GM12875 (cell line): ENCODE results near the gene SKA2.
"Not testable (repeated sequence)": the region's sequence is repeated elsewhere in the genome, so short reads cannot be mapped to it uniquely, and the experiment has no call there.

Experiments
- H3K4me3 ChIP-seq: one replicate; pipeline ENCODE4 v1.5.1; 2011; ENCODE audit warnings: low read depth, low read length, control low read depth
- TF ChIP-seq, protein P1 (sequence below): IDR thresholded peaks from 2 replicates; pipeline ENCODE4 v1.5.1; 2011; ENCODE audit warnings: low read depth, mild to moderate bottlenecking, control low read depth, inconsistent platforms, low read length, moderate library complexity, borderline replicate concordance; ENCODE audit not compliant: insufficient read depth

Gene SKA2

DNA sequence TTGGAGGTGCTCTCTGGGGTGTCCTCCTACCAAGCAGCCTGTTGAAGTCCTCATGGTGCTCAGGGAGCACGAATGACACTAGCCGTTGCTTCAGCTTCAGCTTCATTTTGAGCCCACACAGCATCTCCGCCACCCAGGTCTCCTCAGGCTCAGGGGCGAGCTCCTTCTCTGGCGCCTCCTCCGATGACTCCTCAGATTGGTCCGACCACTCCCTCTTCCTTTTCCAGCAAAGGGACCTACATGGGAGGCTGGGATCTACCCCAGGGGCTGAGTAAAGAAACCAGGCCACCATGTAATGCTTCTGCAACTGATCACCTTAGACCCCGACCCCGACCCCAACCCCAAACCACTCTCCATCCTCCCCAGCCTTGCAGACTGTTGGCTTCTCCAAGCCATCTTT, 26.5 kb upstream of the SKA2 start:
- no peak overlapping the region for H3K4me3 ChIP-seq
- TF ChIP-seq, protein P1, sequence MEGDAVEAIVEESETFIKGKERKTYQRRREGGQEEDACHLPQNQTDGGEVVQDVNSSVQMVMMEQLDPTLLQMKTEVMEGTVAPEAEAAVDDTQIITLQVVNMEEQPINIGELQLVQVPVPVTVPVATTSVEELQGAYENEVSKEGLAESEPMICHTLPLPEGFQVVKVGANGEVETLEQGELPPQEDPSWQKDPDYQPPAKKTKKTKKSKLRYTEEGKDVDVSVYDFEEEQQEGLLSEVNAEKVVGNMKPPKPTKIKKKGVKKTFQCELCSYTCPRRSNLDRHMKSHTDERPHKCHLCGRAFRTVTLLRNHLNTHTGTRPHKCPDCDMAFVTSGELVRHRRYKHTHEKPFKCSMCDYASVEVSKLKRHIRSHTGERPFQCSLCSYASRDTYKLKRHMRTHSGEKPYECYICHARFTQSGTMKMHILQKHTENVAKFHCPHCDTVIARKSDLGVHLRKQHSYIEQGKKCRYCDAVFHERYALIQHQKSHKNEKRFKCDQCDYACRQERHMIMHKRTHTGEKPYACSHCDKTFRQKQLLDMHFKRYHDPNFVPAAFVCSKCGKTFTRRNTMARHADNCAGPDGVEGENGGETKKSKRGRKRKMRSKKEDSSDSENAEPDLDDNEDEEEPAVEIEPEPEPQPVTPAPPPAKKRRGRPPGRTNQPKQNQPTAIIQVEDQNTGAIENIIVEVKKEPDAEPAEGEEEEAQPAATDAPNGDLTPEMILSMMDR = no peak

DNA sequence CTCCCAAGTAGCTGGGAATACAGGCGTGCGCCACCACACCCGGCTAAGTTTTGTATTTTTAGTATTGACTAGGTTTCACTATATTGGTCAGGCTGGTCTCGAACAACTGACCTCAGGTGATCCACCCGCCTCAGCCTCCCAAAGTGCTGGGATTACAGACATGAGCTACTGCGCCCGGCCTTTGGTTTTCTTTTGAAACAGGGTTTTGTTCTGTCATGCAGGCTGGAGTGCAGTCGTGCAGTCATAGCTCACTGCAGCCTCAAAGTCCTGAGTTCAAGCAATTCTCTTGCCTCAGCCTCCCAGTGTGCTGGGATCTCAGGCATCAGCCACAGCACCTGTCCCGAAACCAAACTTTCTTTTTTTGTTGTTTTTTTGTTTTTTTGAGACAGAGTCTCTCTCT, 25.6 kb upstream of the SKA2 start:
- TF ChIP-seq, protein P1 = no peak

DNA sequence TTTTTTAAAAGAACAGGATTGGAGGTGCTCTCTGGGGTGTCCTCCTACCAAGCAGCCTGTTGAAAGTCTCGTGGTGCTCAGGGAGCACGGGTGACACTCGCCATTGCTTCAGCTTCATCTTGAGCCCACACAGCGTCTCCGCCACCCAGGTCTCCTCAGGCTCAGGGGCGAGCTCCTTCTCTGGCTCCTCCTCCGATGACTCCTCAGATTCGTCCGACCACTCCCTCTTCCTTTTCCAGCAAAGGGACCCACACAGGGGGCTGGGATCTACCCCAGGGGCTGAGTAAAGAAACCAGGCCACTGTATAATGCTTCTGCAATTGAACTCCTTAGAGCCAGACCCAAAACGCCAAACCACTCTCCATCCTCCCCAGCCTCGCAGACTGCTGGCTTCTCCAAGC, 24.6 kb upstream of the SKA2 start:
- H3K4me3 ChIP-seq = not testable (repeated sequence)

More for the DNA sequence above, 25.6 kb upstream of the SKA2 start:
- H3K4me3 ChIP-seq = no peak overlapping the region

DNA sequence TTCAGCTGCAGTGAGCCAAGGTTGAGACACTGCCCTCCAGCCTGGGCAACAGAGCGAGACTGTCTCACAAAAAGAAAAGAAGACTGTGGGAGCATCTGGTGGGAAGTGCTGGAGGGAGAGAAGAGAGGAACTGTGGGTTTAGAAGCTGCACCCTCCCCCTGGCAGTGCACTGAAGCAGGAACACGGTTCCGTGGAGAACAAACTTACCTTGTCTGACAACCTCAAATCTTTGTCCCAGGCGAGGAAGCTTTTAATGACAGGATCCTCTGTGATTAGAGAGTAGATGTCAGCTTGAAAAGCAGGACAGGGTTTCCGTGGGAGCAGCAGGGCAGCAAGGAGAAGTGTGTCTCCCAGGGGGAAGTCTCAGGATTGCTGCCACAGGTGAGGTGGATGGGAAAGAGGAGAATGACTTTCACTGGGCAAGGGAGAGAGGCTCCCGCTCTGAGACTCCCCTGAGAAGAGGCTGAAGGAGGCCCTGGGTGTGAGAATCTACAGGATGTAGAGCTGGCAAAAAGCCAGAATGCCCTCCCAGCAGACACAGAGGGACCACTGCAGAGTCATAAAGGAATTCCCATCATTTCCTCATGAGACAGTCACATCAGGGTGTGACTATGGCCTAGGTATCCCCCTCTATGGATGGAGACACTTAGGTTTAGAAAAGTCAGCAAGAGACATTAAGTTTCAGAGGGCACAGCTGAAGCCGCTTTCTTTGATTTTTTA, 23.4 kb upstream of the SKA2 start:
- no peak overlapping the region for H3K4me3 ChIP-seq
- TF ChIP-seq, protein P1 = no peak

DNA sequence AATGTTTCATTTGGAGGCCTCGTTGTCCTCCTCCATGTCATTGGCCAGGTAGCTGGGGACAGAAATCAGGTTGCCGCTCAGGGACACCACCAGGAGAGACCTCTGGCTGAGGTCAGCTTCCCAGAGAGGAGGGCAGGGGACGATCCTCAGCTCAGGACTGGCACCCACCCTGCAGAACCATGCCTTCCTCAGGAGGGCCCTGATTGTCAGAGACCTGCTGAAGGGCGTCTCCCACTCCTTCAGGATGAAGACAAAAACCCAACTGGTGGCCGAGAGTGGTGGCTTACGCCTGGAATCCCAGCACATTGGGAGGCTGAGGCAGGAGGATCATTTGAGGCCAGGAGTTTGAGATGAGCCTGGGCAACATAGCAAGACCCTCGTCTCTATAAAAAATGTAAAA, 20.1 kb upstream of the SKA2 start:
- TF ChIP-seq, protein P1 = no peak

DNA sequence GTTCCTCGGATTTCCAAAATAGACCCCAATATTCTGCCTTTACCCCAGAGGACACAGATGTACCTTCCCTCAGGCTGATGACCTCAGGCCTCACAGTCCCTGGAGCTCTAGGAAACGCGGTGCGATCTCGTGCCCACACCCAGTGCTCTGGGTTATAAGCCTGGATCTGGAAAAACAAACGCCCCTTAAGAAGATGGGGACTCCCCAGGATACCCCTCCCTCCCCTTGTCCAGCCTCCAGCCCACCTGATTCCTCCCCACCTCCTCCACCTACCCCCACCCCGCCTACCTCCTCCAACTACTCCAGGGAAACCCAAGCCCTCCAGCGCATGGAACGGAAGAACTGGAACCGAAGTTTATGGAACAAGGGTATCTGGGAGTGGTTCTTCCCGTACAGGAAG, 19.7 kb upstream of the SKA2 start:
- H3K4me3 ChIP-seq = no peak overlapping the region
- TF ChIP-seq, protein P1 = no peak

More for the DNA sequence above, 20.1 kb upstream of the SKA2 start:
- no peak overlapping the region for H3K4me3 ChIP-seq

DNA sequence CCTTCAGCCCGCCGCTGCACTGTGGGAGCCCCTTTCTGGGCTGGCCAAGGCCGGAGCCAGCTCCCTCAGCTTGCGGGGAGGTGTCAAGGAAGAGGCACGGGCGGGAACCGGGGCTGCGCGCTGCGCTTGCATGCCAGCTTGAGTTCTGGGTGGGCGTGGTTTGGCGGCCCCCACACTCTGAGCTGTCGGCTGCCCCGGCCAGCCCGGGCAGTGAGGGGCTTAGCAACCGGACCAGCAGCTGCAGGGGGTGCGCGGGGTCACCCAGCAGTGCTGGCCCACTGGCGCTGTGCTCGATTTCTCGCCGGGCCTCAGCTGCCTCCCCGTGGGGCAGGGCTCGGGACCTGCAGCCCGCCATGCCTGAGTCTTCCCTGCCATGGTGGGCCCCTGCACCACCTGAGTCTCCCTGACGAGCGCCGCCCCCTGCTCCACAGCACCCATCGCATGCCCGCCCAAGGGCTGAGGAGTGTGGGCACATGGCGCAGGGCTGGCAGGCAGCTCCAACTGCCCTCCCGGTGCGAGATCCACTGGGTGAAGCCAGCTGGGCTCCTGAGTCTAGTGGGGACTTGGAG, 17.5 kb upstream of the SKA2 start:
- TF ChIP-seq, protein P1 = no peak
- H3K4me3 ChIP-seq = no peak overlapping the region

DNA sequence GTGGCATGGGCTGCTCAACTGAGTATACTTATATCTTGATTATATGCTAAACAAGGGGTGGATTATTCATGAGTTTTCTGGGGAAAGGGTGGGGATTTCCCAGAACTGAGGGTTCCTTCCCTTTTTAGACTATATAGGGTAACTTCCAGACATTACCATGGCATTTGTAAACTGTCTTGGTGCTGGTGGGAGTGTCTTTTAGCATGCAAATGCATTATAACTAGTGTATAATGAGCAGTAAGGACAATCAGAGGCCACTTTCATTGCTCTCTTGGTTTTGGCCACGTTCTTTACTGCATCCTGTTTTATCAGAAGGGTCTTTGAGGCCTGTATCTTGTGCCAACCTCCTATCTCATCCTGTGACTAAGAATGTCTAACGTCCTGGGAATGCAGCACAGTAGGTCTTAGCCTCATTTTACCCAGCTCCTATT, 12.6 kb upstream of the SKA2 start:
- H3K4me3 ChIP-seq = no peak overlapping the region

More for the DNA sequence above, 12.6 kb upstream of the SKA2 start:
- TF ChIP-seq, protein P1 = no peak
